ENCODE data around the gene TRPM3. TPM values are rescaled to one million over a fixed set of nuclear protein-coding genes. Genes with fewer than 3 reads are reported as not detected.

TRPM3 gene
- total RNA-seq = 0.72 and 1.2 TPM in 2 replicates

DNA sequence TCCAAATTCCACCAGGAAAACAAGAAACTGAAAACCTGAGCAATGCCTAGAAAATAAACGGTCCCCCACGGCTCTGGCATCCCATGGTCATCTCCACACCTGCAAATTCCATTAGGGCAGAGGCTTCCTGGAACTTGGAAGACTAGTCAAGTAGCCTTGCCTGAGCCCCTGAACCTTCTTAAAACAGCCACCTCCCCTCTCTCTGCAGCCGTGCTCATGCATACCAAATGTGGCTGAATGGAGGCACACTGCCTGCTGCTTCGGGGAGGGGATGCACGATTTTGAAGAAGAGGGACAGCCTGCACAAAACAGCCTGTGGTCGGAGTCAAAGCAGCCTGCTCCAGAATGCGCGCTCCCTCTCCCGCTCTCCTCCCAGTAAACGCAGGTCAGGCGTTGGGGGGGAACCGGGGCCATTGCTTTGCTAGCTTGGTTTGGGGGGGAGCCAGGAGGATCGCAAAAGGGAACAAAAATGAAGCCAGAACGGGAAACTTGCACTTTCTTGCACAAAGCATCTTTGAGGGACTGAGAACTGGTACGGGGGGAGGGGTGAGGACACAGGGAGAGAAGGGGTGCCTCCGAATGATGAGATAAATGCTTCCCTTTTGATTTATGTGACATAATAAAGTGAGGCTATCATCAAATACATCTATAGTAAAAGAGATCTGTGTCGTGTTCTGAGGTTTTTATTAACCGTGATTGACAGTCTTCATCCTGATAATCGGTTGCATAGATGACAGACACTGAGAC lies at the start of gene TRPM3:
Gene TRPM3 (minus strand): TSS at position 347 of the 747 bp plus-strand sequence. CDS start 267 bp downstream, at position 80.
- Histone ChIP-seq H3K4me3 (ENCODE audit: insufficient read depth, low read length) (no peak within 1 kb of the TSS), H2AFZ (ENCODE audit: low read length) (no peak within 1 kb of the TSS), H3K4me2 (ENCODE audit: insufficient read depth, low read length) (no peak within 1 kb of the TSS)

DNA sequence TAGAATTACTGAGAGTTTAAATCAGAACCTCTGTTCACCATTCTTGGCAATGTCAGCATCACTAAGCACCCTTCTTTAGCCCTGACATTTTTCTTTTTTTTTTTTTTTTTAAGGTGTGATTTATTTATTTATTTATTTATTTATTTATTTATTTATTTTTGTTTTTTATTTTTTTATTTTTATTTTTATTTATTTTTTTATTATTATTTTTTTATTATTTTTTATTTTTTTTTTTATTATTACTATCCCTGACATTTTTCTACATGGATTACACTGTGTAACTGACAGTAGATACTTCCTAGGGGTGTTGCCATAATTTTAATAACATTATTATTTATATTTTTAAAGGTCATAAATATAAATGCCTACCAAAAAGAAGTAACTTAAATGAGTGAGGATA lies 47.0 kb upstream of the TRPM3 start:
- Histone ChIP-seq H3K4me2 (ENCODE audit: insufficient read depth, low read length) (no peak overlapping the region), H3K4me3 (ENCODE audit: insufficient read depth, low read length) (no peak overlapping the region), H3K79me2 (ENCODE audit: insufficient read depth, low read length) (no peaks in the 10 kb centered on the region), H2AFZ (ENCODE audit: low read length) (no peak overlapping the region), H3K4me1 (ENCODE audit: insufficient read depth, low read length) (no peaks in the 10 kb centered on the region), H3K27me3 (ENCODE audit: insufficient read depth, low read length) (no peaks in the 10 kb centered on the region), H3K36me3 (ENCODE audit: insufficient read depth, low read length) (no peaks in the 10 kb centered on the region), H4K20me1 (ENCODE audit: insufficient read depth, low read length) (no peaks in the 10 kb centered on the region), H3K9me3 (ENCODE audit: low read depth, low read length) (no peaks in the 10 kb centered on the region), H3K27ac (ENCODE audit: low read depth, low read length) (no peak overlapping the region)
- no peak for DNase-seq (ENCODE audit: insufficient read length, low spot score, missing footprints)
- TF ChIP-seq CTCF (IDR thresholded peaks at IDR 0.05; ENCODE audit: extremely low read depth, low read depth, low read length) = no peak

More for the DNA sequence above, at the start of gene TRPM3:
- peaks cover 3% of the 10 kb centered on the region for H3K27me3 ChIP-seq (ENCODE audit: insufficient read depth, low read length)
- H4K20me1 ChIP-seq (ENCODE audit: insufficient read depth, low read length) = no peaks in the 10 kb centered on the region
- H3K9me3 ChIP-seq (ENCODE audit: low read depth, low read length) = no peaks in the 10 kb centered on the region
- no peaks in the 10 kb centered on the region for H3K79me2 ChIP-seq (ENCODE audit: insufficient read depth, low read length)
- DNase-seq (ENCODE audit: insufficient read length, low spot score, missing footprints) = no peak
- no peaks in the 10 kb centered on the region for H3K36me3 ChIP-seq (ENCODE audit: insufficient read depth, low read length)
- no peaks in the 10 kb centered on the region for H3K4me1 ChIP-seq (ENCODE audit: insufficient read depth, low read length)
- no peak within 1 kb of the TSS for H3K27ac ChIP-seq (ENCODE audit: low read depth, low read length)
- TF ChIP-seq CTCF (IDR thresholded peaks at IDR 0.05; ENCODE audit: extremely low read depth, low read depth, low read length) = no peak

DNA sequence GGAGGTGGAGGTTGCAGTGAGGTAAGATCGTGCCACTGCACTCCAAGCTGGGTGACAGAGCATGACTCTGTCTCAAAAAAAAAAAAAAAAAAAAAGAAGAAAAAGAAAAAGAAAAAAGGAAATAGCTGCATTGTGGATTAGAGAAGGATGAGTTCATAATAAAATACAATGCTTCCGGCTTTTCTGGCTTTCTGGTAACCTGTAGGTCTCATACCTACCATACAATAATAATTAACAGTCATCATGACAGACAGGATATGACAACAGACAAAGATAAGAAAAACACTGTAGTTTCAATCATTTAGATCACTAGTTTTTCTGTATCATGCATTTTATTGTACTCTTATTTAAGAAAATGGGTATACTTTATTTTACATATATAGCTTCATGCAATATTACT lies 40.7 kb upstream of the TRPM3 start:
- H3K36me3 ChIP-seq (ENCODE audit: insufficient read depth, low read length) = no peaks in the 10 kb centered on the region
- H2AFZ ChIP-seq (ENCODE audit: low read length) = no peak overlapping the region
- H3K27ac ChIP-seq (ENCODE audit: low read depth, low read length) = no peak overlapping the region
- no peaks in the 10 kb centered on the region for H3K9me3 ChIP-seq (ENCODE audit: low read depth, low read length)
- H3K4me1 ChIP-seq (ENCODE audit: insufficient read depth, low read length) = no peaks in the 10 kb centered on the region
- H3K4me2 ChIP-seq (ENCODE audit: insufficient read depth, low read length) = no peak overlapping the region
- TF ChIP-seq CTCF (IDR thresholded peaks at IDR 0.05; ENCODE audit: extremely low read depth, low read depth, low read length) = no peak
- H3K79me2 ChIP-seq (ENCODE audit: insufficient read depth, low read length) = no peaks in the 10 kb centered on the region
- H3K4me3 ChIP-seq (ENCODE audit: insufficient read depth, low read length) = no peak overlapping the region
- no peaks in the 10 kb centered on the region for H3K27me3 ChIP-seq (ENCODE audit: insufficient read depth, low read length)
- H4K20me1 ChIP-seq (ENCODE audit: insufficient read depth, low read length) = no peaks in the 10 kb centered on the region
- DNase-seq (ENCODE audit: insufficient read length, low spot score, missing footprints) = no peak

DNA sequence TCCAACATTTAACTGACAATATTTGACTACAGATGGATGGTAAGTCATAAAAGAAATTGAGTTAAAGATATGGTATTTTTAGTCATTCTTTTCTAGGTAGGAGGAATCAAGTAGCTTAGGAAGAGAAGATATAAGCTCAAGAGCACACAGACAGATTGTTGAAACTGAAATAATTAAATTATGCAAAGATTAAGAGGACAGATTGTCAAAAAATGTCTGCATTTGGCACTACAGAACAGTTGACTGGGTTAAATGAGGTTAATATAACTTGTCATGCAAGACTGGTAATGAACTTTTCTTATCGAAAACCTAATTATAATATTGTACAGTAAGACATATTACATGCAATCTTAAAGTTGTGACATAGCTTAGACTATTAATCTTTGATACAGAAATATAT lies 36.3 kb upstream of the TRPM3 start:
- H3K4me1 ChIP-seq (ENCODE audit: insufficient read depth, low read length) = no peaks in the 10 kb centered on the region
- no peaks in the 10 kb centered on the region for H4K20me1 ChIP-seq (ENCODE audit: insufficient read depth, low read length)
- no peak overlapping the region for H2AFZ ChIP-seq (ENCODE audit: low read length)
- H3K79me2 ChIP-seq (ENCODE audit: insufficient read depth, low read length) = no peaks in the 10 kb centered on the region
- TF ChIP-seq CTCF (IDR thresholded peaks at IDR 0.05; ENCODE audit: extremely low read depth, low read depth, low read length) = no peak
- no peak overlapping the region for H3K27ac ChIP-seq (ENCODE audit: low read depth, low read length)
- no peaks in the 10 kb centered on the region for H3K27me3 ChIP-seq (ENCODE audit: insufficient read depth, low read length)
- H3K36me3 ChIP-seq (ENCODE audit: insufficient read depth, low read length) = no peaks in the 10 kb centered on the region
- no peaks in the 10 kb centered on the region for H3K9me3 ChIP-seq (ENCODE audit: low read depth, low read length)
- no peak for DNase-seq (ENCODE audit: insufficient read length, low spot score, missing footprints)
- H3K4me3 ChIP-seq (ENCODE audit: insufficient read depth, low read length) = no peak overlapping the region
- no peak overlapping the region for H3K4me2 ChIP-seq (ENCODE audit: insufficient read depth, low read length)
